GM20000 (cell line): ENCODE results near the gene SIGLEC12.

Experiments used
- DNase-seq: peaks from one replicate; pipeline ENCODE4 v3.0.0; 2012; ENCODE audit warnings: low spot score
- TF ChIP-seq, protein P1 (sequence below): IDR thresholded peaks from 2 replicates; pipeline ENCODE4 v1.5.1; 2012; ENCODE audit warnings: mild to moderate bottlenecking, control low read depth; ENCODE audit errors: extremely low read depth, missing control alignments

Gene SIGLEC12

DNA sequence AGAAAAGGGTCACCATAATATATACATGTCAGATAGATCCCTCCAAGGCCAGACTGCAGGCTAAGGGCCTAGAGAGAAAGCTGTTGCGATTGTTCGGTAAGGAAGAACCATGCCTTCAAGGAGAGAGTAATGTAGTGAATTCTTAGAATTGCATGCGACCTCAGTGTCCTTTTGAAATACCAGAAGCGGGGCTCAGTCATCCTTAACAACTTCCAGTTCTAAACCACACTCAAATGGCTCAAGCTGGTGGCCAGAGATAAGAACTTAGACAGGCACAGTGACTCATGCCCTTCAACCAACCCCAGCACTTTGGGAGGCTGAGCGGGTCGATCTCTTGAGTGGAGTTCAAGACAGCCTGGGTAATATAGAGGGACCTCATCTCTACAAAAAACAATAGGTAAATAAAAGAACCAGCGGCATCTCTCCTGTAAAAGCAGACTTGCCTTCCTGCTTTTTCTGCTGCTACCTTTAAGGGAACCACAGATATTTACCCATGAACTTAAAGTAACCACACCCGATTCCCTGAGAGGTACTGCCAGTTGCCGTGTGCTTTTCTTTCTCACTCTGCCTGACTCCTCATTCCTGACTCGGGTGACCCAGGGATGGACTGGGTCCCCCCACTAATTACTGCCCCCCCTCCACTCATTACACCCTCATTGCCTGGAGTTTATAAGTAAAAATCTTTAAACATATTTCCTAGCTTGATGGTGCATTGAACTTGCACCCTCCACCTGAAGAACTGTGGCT, 45.2 kb upstream of the SIGLEC12 start:
- DNase-seq: no peak

DNA sequence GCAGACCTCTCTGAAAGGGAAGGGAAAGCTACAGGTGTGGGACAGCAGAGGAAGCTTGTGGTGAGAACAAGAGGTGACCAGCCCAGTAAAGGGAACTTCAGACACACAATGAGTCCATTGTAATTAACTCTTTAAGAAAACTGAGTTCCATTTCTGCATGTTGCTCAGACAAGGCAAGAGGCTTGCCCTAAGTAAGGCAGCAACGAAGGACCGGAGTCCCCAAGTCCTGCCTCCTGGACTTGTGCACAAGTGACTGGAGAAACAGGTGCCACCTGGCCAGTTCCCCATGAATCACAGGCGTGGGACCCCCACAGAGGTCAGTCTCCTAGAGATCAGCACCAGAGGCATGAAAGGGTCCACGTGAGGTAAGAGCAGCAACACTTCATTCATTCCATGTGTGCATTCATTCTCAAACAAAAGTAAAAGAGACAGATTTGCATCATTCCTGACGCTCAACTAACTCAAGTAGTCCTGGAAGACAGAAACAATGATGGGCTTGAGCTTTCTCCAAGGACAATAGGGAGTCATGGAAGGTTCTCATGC, 44.6 kb upstream of the SIGLEC12 start:
- TF ChIP-seq, protein P1, sequence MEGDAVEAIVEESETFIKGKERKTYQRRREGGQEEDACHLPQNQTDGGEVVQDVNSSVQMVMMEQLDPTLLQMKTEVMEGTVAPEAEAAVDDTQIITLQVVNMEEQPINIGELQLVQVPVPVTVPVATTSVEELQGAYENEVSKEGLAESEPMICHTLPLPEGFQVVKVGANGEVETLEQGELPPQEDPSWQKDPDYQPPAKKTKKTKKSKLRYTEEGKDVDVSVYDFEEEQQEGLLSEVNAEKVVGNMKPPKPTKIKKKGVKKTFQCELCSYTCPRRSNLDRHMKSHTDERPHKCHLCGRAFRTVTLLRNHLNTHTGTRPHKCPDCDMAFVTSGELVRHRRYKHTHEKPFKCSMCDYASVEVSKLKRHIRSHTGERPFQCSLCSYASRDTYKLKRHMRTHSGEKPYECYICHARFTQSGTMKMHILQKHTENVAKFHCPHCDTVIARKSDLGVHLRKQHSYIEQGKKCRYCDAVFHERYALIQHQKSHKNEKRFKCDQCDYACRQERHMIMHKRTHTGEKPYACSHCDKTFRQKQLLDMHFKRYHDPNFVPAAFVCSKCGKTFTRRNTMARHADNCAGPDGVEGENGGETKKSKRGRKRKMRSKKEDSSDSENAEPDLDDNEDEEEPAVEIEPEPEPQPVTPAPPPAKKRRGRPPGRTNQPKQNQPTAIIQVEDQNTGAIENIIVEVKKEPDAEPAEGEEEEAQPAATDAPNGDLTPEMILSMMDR: no peak
- no peak for DNase-seq

More for the DNA sequence above, 45.2 kb upstream of the SIGLEC12 start:
- TF ChIP-seq, protein P1: no peak

- TF ChIP-seq, protein P1: no peak
- DNase-seq: no peak
Measured at GRCh38 chr19:51544038-51544437, 42.4 kb upstream of the SIGLEC12 start.

DNA sequence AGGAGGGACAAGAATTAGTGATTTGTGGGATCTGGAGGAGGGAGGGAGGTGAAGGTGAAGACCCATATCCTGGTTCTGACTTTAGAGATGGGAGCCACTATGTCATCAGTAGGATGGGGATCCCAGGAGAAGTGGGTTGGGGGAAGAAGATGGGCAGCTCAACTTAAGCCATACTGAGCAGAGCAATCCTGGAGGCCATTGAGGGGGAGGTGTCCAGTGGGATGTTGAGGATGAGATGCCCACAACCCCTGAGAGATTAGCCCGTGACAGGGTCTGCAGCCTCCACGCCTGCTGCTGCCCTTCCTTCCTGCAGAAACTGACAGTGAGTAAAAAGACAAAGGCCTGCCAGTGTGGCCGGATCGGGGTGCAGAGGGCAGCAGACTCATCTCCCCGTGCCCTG, 41.1 kb upstream of the SIGLEC12 start:
- TF ChIP-seq, protein P1: no peak
- no peak for DNase-seq

DNA sequence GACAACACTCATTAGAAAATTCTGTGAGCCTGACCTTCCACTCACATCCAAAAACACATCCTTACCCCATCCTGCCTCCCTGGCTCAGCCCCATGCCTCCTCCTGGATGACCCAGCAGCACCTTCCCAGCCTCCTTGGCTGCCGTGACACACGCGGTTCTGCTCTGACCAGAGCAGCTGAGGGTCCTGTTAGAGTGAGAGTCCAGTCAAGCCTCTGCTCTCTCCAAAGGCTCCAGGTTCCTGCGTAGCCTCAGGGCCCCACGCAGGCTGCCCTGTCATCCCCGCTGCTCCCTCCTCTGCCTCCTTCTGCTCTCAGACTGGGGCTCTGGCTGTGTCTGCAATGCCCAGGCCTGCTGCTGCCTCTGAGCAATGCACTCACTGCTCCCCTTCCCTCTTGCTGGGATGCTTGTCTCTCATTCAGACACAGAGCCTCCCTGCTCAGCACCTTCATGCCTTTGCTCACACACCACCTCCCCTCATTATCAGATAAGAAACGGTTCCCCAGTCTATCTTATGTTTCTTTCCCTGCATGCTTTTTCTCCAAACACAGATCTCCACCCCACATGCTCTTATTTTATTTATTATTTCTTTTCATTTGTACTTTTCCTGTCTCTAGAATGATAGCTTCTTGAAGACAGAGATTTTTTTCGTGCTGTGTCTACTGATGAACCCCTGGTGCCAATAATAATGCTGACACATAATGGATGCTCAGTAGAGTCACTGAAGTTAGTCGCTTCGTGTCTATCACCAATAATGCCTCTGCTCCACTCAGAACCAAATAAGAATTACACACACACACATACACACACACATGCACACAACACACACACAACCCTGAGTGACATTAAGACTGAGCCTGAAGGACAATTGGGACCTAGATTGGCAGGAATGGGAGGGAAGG, 40.1 kb upstream of the SIGLEC12 start:
- TF ChIP-seq, protein P1: no peak
- no peak for DNase-seq

- no peak for DNase-seq
- TF ChIP-seq, protein P1: no peak
Measured at GRCh38 chr19:51539821-51540366, 38.3 kb upstream of the SIGLEC12 start.
